HG03575 (cell line): Measurements from ENCODE around the gene WDR7.

ENCODE experiments used
- ATAC-seq: cut with Tn5 transposase; IDR thresholded peaks from one replicate; pipeline ENCODE4 v1.9.1; 2021; ENCODE audit not compliant: unreplicated experiment, insufficient number of reproducible peaks, low FRiP score; ENCODE audit errors: extremely low read depth

WDR7 gene

GRCh38 chr18:56843241-56843640, 192.1 kb downstream of the WDR7 start:
- no peak for ATAC-seq

- ATAC-seq: no peak
These were observed 193.4 kb downstream of the WDR7 start for GRCh38 chr18:56844556-56844955.

- ATAC-seq: peak; percentile 71
These were observed 200.6 kb downstream of the WDR7 start for GRCh38 chr18:56851774-56852173.

GRCh38 chr18:56853961-56854360, 202.8 kb downstream of the WDR7 start:
- ATAC-seq: no peak

- ATAC-seq: no peak
These were observed 210.1 kb downstream of the WDR7 start for GRCh38 chr18:56861244-56861643.

- no peak for ATAC-seq
These were observed 218.1 kb downstream of the WDR7 start for GRCh38 chr18:56869189-56869777.

- no peak for ATAC-seq
These were observed 219.8 kb downstream of the WDR7 start for GRCh38 chr18:56870982-56871381.

- ATAC-seq: no peak
These were observed 221.0 kb downstream of the WDR7 start for GRCh38 chr18:56872140-56872539.

- ATAC-seq: no peak
These were observed 222.4 kb downstream of the WDR7 start for GRCh38 chr18:56873441-56874140.

- ATAC-seq: no peak
These were observed 227.6 kb downstream of the WDR7 start for GRCh38 chr18:56878711-56879110.

- ATAC-seq: no peak
These were observed 233.4 kb downstream of the WDR7 start for GRCh38 chr18:56884511-56884910.

GRCh38 chr18:56888978-56889377, 237.8 kb downstream of the WDR7 start:
- ATAC-seq: no peak

- no peak for ATAC-seq
These were observed 238.5 kb downstream of the WDR7 start for GRCh38 chr18:56889621-56890020.

- ATAC-seq: no peak
These were observed 239.5 kb downstream of the WDR7 start for GRCh38 chr18:56890632-56891031.

- ATAC-seq: no peak
These were observed 240.0 kb downstream of the WDR7 start for GRCh38 chr18:56891116-56891515.

GRCh38 chr18:56891870-56892269, 240.7 kb downstream of the WDR7 start:
- no peak for ATAC-seq

GRCh38 chr18:56897122-56897521, 246.0 kb downstream of the WDR7 start:
- ATAC-seq: no peak

- ATAC-seq: no peak
These were observed 248.5 kb downstream of the WDR7 start for GRCh38 chr18:56899660-56900059.

GRCh38 chr18:56900195-56901094, 249.3 kb downstream of the WDR7 start:
- no peak for ATAC-seq

- ATAC-seq: no peak
These were observed 250.8 kb downstream of the WDR7 start for GRCh38 chr18:56901919-56902318.
